GM18526 (cell line): ENCODE data around the gene QPCTL.

Experiments
- POLR2A ChIP-seq: IDR thresholded peaks from 3 replicates; pipeline ENCODE4 v1.6.1; 2011; ENCODE audit not compliant: insufficient read length; ENCODE audit errors: extremely low read depth

Gene QPCTL

DNA sequence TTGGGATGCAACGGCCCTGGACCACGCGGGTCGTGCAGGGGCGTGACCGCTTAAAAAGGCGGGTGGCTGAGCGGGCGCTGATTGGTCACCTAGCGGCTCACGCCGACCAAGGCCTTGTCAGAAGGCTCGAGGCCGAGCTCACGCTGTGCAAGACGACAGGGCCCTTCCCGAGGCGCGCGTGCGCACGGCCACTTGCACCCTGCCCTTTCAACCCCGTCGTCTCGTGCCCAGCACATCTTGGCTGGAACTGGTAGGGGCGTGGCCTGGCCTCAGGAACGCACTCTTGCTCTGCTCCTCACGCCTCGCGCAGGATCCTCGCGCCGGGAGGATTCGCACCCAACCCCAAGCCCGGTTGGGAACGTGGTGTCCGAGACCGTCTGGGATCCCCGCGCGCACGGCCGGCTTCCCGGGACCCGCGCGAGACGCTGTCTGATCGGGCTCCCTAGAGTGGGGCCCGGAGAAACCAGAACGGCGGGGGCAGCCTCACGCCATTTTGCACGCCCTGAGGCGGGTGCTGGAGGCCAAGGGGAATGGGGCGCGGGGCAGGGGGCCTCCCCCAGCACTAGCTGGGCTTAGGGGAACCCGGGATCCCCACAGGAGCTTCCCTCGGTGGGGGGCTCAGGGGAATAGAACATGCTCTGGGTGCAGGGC is 40.8 kb downstream of the QPCTL start, which contains the start of gene MEIOSIN:
TSS of gene MEIOSIN (plus strand) at position 280 of the 651 bp plus-strand sequence. CDS start 1,938 bp downstream, outside the sequence.
- TF ChIP-seq POLR2A: no peak

- no peak for TF ChIP-seq POLR2A
Measured at GRCh38 chr19:45739498-45740439, 47.3 kb downstream of the QPCTL start.

- no peak for TF ChIP-seq POLR2A
Measured at GRCh38 chr19:45742969-45743368, 50.5 kb downstream of the QPCTL start.

- no peak for TF ChIP-seq POLR2A
Measured at GRCh38 chr19:45745606-45746005, 53.1 kb downstream of the QPCTL start.

GRCh38 chr19:45746866-45747265 is 54.4 kb downstream of the QPCTL start:
- TF ChIP-seq POLR2A: no peak

- TF ChIP-seq POLR2A: no peak
Measured at GRCh38 chr19:45747513-45747912, 55.0 kb downstream of the QPCTL start.

- TF ChIP-seq POLR2A: no peak
Measured at GRCh38 chr19:45752639-45753038, 60.2 kb downstream of the QPCTL start.

GRCh38 chr19:45753548-45753947 is 61.1 kb downstream of the QPCTL start:
- no peak for TF ChIP-seq POLR2A
